Neutrophil (primary cell): ENCODE data around the gene KCNQ1.

Source experiments
- H3K27ac ChIP-seq: fragments of 200-600 bp; sonication (generic); 2 replicates; pipeline ENCODE4 v1.5.1; 2016; ENCODE audit warnings: mild to moderate bottlenecking, moderate library complexity
- H3K27me3 ChIP-seq: fragments of 200-600 bp; sonication (generic); 2 replicates; pipeline ENCODE4 v1.6.0; 2016; ENCODE audit warnings: mild to moderate bottlenecking
- H3K36me3 ChIP-seq: fragments of 200-600 bp; sonication (generic); 2 replicates; pipeline ENCODE4 v1.5.1; 2017
- H3K4me1 ChIP-seq, 2 experiments: fragments of 200-600 bp in 1 of 2; sonication (generic) in 1 of 2; 1 replicate in 1 of 2; 2 replicates in 1 of 2; pipeline versions ENCODE4 v1.5.1 to v1.6.1; 2013 to 2016; ENCODE audit warnings: low read depth in 1 of 2, low read length in 1 of 2, mild to moderate bottlenecking in 1 of 2, moderate library complexity in 1 of 2; ENCODE audit not compliant: control insufficient read depth in 1 of 2, insufficient read depth in 1 of 2
- H3K4me3 ChIP-seq, 2 experiments: fragments of 200-600 bp in 1 of 2; sonication (generic) in 1 of 2; 1 replicate in 1 of 2; 2 replicates in 1 of 2; pipeline ENCODE4 v1.5.1; 2013 to 2016; ENCODE audit warnings: low read depth in 1 of 2, low read length in 1 of 2, mild to moderate bottlenecking in 1 of 2, moderate library complexity in 1 of 2
- H3K9me3 ChIP-seq: fragments of 200-600 bp; sonication (generic); 2 replicates; pipeline ENCODE4 v1.5.1; 2016
- CTCF ChIP-seq: fragments of 200-600 bp; sonication (generic); IDR thresholded peaks from 2 replicates; pipeline ENCODE4 v1.5.1; 2016; ENCODE audit warnings: antibody characterized with exemption

KCNQ1 gene

GRCh38 chr11:2525941-2526807 lies 81.4 kb downstream of the KCNQ1 start:
- H3K4me3 ChIP-seq, result no peak overlapping the region
- peaks cover 10% of the 10 kb centered on the region for H3K27me3 ChIP-seq
- no peak for TF ChIP-seq CTCF

GRCh38 chr11:2526808-2527381 lies 82.1 kb downstream of the KCNQ1 start:
- Histone ChIP-seq H3K27ac (no peak overlapping the region), H3K27me3 (peaks cover 10% of the 10 kb centered on the region)

More at GRCh38 chr11:2525941-2526807, 81.4 kb downstream of the KCNQ1 start:
- Histone ChIP-seq H3K36me3 (peaks cover 38% of the 10 kb centered on the region), H3K27ac (no peak overlapping the region), H3K9me3 (no peaks in the 10 kb centered on the region), H3K4me1 (peaks cover 3 to 13% of the 10 kb centered on the region in 2 experiments)

GRCh38 chr11:2527621-2528291 lies 82.9 kb downstream of the KCNQ1 start:
- no peak for TF ChIP-seq CTCF
- peaks cover 6 to 22% of the 10 kb centered on the region in 2 experiments for H3K4me1 ChIP-seq
- H3K4me3 ChIP-seq, result no peak overlapping the region
- H3K9me3 ChIP-seq, result no peaks in the 10 kb centered on the region
- peaks cover 48% of the 10 kb centered on the region for H3K36me3 ChIP-seq
- H3K27ac ChIP-seq, result no peak overlapping the region
- H3K27me3 ChIP-seq, result peaks cover 10% of the 10 kb centered on the region

More at GRCh38 chr11:2526808-2527381, 82.1 kb downstream of the KCNQ1 start:
- H3K36me3 ChIP-seq, result peaks cover 42% of the 10 kb centered on the region
- H3K9me3 ChIP-seq, result no peaks in the 10 kb centered on the region
- peaks cover 3 to 18% of the 10 kb centered on the region in 2 experiments for H3K4me1 ChIP-seq
- TF ChIP-seq CTCF, result no peak
- no peak overlapping the region for H3K4me3 ChIP-seq

GRCh38 chr11:2528301-2529050 lies 83.7 kb downstream of the KCNQ1 start:
- no peak overlapping the region for H3K27ac ChIP-seq
- H3K27me3 ChIP-seq, result peaks cover 16% of the 10 kb centered on the region
- peaks cover 13 to 29% of the 10 kb centered on the region in 2 experiments for H3K4me1 ChIP-seq
- TF ChIP-seq CTCF, result no peak
- H3K4me3 ChIP-seq, result no peak overlapping the region
- peaks cover 48% of the 10 kb centered on the region for H3K36me3 ChIP-seq
- H3K9me3 ChIP-seq, result no peaks in the 10 kb centered on the region

DNA sequence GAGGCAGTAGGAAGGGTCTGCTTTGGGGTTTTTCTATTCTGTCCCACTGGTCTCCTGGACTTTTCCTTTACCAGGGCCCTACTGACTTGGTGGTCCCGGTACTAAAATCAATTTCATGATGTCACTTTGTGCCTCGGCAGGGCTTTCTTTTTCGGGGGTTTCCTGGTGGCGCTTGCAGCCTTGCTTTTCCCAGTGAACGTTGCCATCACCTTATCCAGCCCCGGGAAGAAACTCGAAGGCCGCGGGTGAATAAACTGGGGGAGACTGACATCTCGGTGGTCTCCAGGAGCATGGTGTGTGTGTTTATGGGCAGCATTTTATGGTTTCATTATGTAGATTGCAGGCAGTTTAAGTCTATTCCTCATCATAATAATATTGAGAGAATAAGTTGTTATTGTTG lies 84.4 kb downstream of the KCNQ1 start:
- no peak for TF ChIP-seq CTCF
- peaks cover 48% of the 10 kb centered on the region for H3K36me3 ChIP-seq
- peaks cover 23% of the 10 kb centered on the region for H3K27me3 ChIP-seq
- H3K4me3 ChIP-seq, result no peak overlapping the region
- H3K27ac ChIP-seq, result no peak overlapping the region
- peaks cover 20 to 36% of the 10 kb centered on the region in 2 experiments for H3K4me1 ChIP-seq
- no peaks in the 10 kb centered on the region for H3K9me3 ChIP-seq
